K562 (cell line): ENCODE results near the gene SDE2. TPM values are rescaled to one million over a fixed set of nuclear protein-coding genes. Genes with fewer than 3 reads are reported as not detected.

Experiments
- ATF7 ChIP-seq: fragments of 450-650 bp; IDR thresholded peaks from 2 replicates; pipeline ENCODE4 v1.7.1; 2014; ENCODE audit warnings: mild to moderate bottlenecking, moderate library complexity
- BHLHE40 ChIP-seq: IDR thresholded peaks from 2 replicates; pipeline ENCODE4 v1.6.1; 2011; ENCODE audit warnings: low read length, improper control_type of control experiment
- BRD9 ChIP-seq: fragments of 450-650 bp; IDR thresholded peaks from 2 replicates; pipeline ENCODE4 v1.6.1; 2018; ENCODE audit warnings: low read depth; ENCODE audit not compliant: partially characterized antibody
- CREB1 ChIP-seq, 2 experiments: sonication (generic) in 1 of 2; formaldehyde crosslinking in 1 of 2; IDR thresholded peaks; 2 replicates each; pipeline versions ENCODE4 v1.6.1 to v1.8.0; 2012 to 2022; ENCODE audit warnings: inconsistent platforms in 1 of 2, mild to moderate bottlenecking in 1 of 2, missing genetic modification reagents in 1 of 2, moderate library complexity in 1 of 2
- CREM ChIP-seq: IDR thresholded peaks from 2 replicates; pipeline ENCODE4 v1.6.1; 2014; ENCODE audit warnings: antibody characterized with exemption, low read depth
- DIDO1 ChIP-seq: fragments of 450-650 bp; IDR thresholded peaks from 2 replicates; pipeline ENCODE4 v1.6.1; 2016; ENCODE audit warnings: low read depth, missing biosample characterization, missing genetic modification characterization
- DPF2 ChIP-seq: fragments of 450-650 bp; IDR thresholded peaks from 2 replicates; pipeline ENCODE4 v1.6.1; 2016
- HEY1 ChIP-seq: fragments of 250-450 bp; sonication (Bioruptor Pico); IDR thresholded peaks from 2 replicates; pipeline ENCODE4 v1.5.0; 2020; ENCODE audit warnings: mild to moderate bottlenecking, moderate library complexity, borderline replicate concordance
- ID3 ChIP-seq, 2 experiments: fragments of 250-450 bp in 1 of 2; fragments of 450-650 bp in 1 of 2; sonication (Bioruptor Pico) in 1 of 2; IDR thresholded peaks; 2 replicates each; pipeline versions ENCODE4 v1.6.1 to v1.8.0; 2016 to 2021; ENCODE audit warnings: mild to moderate bottlenecking in 2 of 2, moderate library complexity in 2 of 2, missing compliant biosample characterization in 1 of 2, missing genetic modification characterization in 1 of 2
- L3MBTL2 ChIP-seq: fragments of 450-650 bp; IDR thresholded peaks from 2 replicates; pipeline ENCODE4 v1.6.1; 2016; ENCODE audit warnings: mild to moderate bottlenecking, moderate library complexity
- NR2C2 ChIP-seq, 2 experiments: fragments of 200-800 bp in 1 of 2; sonication (Bioruptor generic) in 1 of 2; sonication (generic) in 1 of 2; formaldehyde crosslinking in 1 of 2; IDR thresholded peaks; 2 replicates each; pipeline versions ENCODE4 v1.6.1 to v1.8.0; 2016 to 2022; ENCODE audit warnings: mild to moderate bottlenecking in 1 of 2, missing compliant biosample characterization in 1 of 2, missing genetic modification characterization in 1 of 2, missing genetic modification reagents in 1 of 2
- RBBP5 ChIP-seq: fragments of 200-600 bp; sonication (generic); IDR thresholded peaks from 2 replicates; pipeline ENCODE4 v1.6.1; 2012; ENCODE audit warnings: borderline replicate concordance, mild to moderate bottlenecking, low read length, control low read depth, inconsistent platforms; ENCODE audit not compliant: insufficient read depth, poor library complexity, severe bottlenecking
- RBM25 ChIP-seq: fragments of 200-400 bp; formaldehyde crosslinking; IDR thresholded peaks from 2 replicates; pipeline ENCODE4 v1.6.1; 2018; ENCODE audit warnings: low read length, low read depth, moderate library complexity; ENCODE audit not compliant: severe bottlenecking
- RFX7 ChIP-seq: fragments of 250-450 bp; sonication (Bioruptor Pico); IDR thresholded peaks from 2 replicates; pipeline ENCODE4 v1.5.1; 2021; ENCODE audit warnings: mild to moderate bottlenecking
- RNF2 ChIP-seq: sonication (generic); IDR thresholded peaks from 2 replicates; pipeline ENCODE4 v1.6.1; 2016
- SIX5 ChIP-seq, 2 experiments: IDR thresholded peaks; 2 replicates each; pipeline ENCODE4 v1.6.1; 2011; ENCODE audit warnings: low read length in 2 of 2, borderline replicate concordance in 1 of 2, low read depth in 1 of 2, mild to moderate bottlenecking in 1 of 2, moderate library complexity in 1 of 2; ENCODE audit not compliant: insufficient read depth in 1 of 2
- THRAP3 ChIP-seq: fragments of 450-650 bp; IDR thresholded peaks from 2 replicates; pipeline ENCODE4 v1.6.1; 2016; ENCODE audit warnings: mild to moderate bottlenecking, inconsistent platforms, borderline replicate concordance
- ZBTB7A ChIP-seq: IDR thresholded peaks from 2 replicates; pipeline ENCODE4 v1.6.1; 2011; ENCODE audit warnings: low read depth, mild to moderate bottlenecking, low read length, moderate library complexity, borderline replicate concordance; ENCODE audit not compliant: control insufficient read depth
- ZBTB9 ChIP-seq: fragments of 450-650 bp; formaldehyde crosslinking; IDR thresholded peaks from 2 replicates; pipeline ENCODE4 v1.4.0; 2020; ENCODE audit warnings: mild to moderate bottlenecking, moderate library complexity
- ZFP1 ChIP-seq: fragments of 450-650 bp; formaldehyde crosslinking; IDR thresholded peaks from 2 replicates; pipeline ENCODE4 v1.4.0; 2020; ENCODE audit warnings: mild to moderate bottlenecking, mixed read lengths
- ZNF354B ChIP-seq: fragments of 250-450 bp; sonication (Bioruptor Pico); IDR thresholded peaks from 2 replicates; pipeline ENCODE4 v1.4.0; 2020
- ZNF668 ChIP-seq: fragments of 250-450 bp; sonication (Bioruptor Pico); IDR thresholded peaks from 2 replicates; pipeline ENCODE4 v1.8.0; 2022; ENCODE audit warnings: mild to moderate bottlenecking, inconsistent platforms
- polyA plus RNA-seq, 8 experiments: library from polyadenylated mRNA; depleted of rRNA in 4 of 8; stranded (reverse) in 5 of 8; unstranded in 3 of 8; fragments of >200 nt; fragmentation: Nextera tagmentation in 2 of 8; fragmentation: Illumina TruSeq in 1 of 8; extraction: Ambion mirVana in 2 of 8; extraction: Trizol in 1 of 8; gene quantifications; 2 replicates each; pipeline versions ENCODE4 v1.2.1 to v1.2.3, GENCODE V29; 2011 to 2014; ENCODE audit warnings: inconsistent platforms in 1 of 8, missing spikeins in 1 of 8
- total RNA-seq, 7 experiments: library from RNA; depleted of rRNA in 6 of 7; stranded (reverse); fragments of >200 nt in 6 of 7; fragmentation: Illumina TruSeq in 2 of 7; extraction: Trizol in 2 of 7; gene quantifications; 2 replicates each; pipeline versions ENCODE4 v1.2.1 to v1.2.3, GENCODE V29; 2011 to 2021; ENCODE audit warnings: low replicate concordance in 1 of 7

The SDE2 gene
- total and polyA plus RNA-seq, 9 of the 15 experiments (the other 6 are each of a cell fraction or from before 2014, with no cell fraction given) = 14.3 to 62.3 (median 46.0) TPM

DNA sequence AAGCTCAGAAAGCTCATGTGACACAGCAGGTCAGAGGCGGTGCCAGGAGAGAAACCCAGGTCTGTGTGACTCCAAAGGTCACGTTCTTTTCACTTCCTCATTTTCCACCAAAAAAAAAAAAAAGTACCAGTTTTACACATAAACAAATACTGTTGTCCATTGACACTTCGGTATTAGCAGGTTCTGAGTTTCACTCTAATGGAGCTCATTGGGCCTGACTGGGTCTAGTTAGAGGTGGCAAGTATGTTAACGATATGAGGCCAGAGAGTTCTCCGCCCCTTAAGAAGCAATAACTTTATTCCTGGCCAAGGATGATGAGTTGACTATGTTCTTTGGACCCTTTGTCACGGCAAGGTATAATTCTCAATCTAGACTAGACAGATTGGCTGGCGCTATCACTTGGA is 30.0 kb upstream of the SDE2 start (continued):
- TF ChIP-seq RBBP5 (peak; percentile 32), HEY1 (CRISPR knock-in tag) (no peak), DPF2 (peak; percentile 34; the same call in 1 of the 2 replicates), BHLHE40 (peak; percentile 92), ZFP1 (CRISPR knock-in tag) (0 out of 2 replicates have a peak, but pooled peaks have one; percentile 35), ID3 (CRISPR knock-in tag; IDR thresholded peaks at IDR 0.05) (no peak), ID3 (tag; IDR thresholded peaks at IDR 0.05) (peak; percentile 56; the same call in 1 of the 2 replicates), RNF2 (no peak), ZBTB7A (no peak), ZNF354B (CRISPR knock-in tag) (no peak), BRD9 (no peak), L3MBTL2 (peak; percentile 35; the same call in 1 of the 2 replicates), CREM (no peak), ZBTB9 (CRISPR knock-in tag) (0 out of 2 replicates have a peak, but pooled peaks have one; percentile 43), DIDO1 (tag) (no peak), ZNF668 (peak; percentile 7; the same call in 1 of the 2 replicates), SIX5 (IDR thresholded peaks at IDR 0.05; ENCODE audit: borderline replicate concordance in 1 of 2, insufficient read depth in 1 of 2, low read depth in 1 of 2, low read length in 2 of 2) (no peak), ATF7 (peak; percentile 25; the same call in 1 of the 2 replicates), RBM25 (no peak), CREB1 (IDR thresholded peaks at IDR 0.05) (no peak), CREB1 (CRISPR knock-in tag; IDR thresholded peaks at IDR 0.05) (0 out of 2 replicates have a peak, but pooled peaks have one; percentile 8), RFX7 (CRISPR knock-in tag) (no peak), NR2C2 (CRISPR knock-in tag; IDR thresholded peaks at IDR 0.05) (no peak), NR2C2 (tag; IDR thresholded peaks at IDR 0.05) (peak; percentile 92), THRAP3 (no peak)
